Left forelimb (tissue), 1 donor: ENCODE measurements around the gene LRRC30.

Experiments used
- DNase-seq: peaks from one replicate; pipeline ENCODE4 v3.0.0-alpha.2; 2018; ENCODE audit warnings: low spot score

LRRC30 gene

DNA sequence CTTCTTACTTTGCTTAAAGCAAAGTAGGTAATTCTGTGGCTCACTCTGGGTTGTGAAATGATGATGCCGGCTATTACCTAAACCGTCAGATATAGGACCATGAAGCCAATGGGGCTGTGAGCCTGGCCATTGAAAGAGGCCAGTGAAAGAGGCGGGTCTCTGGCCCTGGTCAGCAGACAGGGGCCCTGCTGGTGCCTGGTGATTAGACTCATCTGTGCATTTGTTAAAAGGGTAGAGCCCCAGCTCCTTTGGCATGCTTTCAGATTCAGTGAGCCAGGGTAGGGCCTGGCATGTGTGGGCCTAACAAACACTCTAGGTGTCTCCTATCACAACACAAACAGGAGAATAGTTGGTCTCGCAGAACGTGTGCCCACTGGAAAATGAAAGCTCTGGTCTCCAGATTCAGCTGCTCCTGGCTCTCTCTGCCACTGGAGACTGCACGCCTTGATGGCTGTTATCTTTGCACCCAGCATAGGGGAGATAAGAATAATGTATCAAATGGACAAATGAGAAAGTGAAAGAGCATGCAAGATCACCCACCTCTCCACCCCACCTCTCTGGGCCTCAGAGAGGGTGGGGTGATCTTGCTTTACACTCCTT lies 6.9 kb downstream of the LRRC30 start:
- no peak for DNase-seq

GRCh38 chr18:7242926-7243325 lies 12.0 kb downstream of the LRRC30 start:
- no peak for DNase-seq

- no peak for DNase-seq
These were observed 18.0 kb downstream of the LRRC30 start for GRCh38 chr18:7248877-7249276.

DNA sequence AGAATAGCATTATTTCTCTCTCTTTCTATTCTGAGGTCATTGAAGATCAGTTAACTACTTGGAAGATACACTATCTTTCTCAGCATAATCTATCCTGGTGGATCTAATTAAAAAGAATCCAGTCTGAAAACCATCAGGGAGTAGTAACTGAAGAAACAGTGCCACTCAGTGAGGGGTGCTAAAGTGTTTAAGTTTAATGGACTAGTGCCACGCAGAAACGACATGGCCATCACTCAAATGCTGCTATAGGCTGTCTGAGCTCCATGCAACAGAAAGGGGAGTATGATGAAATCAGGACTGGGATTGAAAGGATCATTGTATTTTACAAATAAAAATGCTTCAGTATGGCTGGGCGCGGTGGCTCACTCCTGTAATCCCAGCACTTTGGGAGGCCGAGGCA lies 23.3 kb downstream of the LRRC30 start:
- DNase-seq, result no peak

DNA sequence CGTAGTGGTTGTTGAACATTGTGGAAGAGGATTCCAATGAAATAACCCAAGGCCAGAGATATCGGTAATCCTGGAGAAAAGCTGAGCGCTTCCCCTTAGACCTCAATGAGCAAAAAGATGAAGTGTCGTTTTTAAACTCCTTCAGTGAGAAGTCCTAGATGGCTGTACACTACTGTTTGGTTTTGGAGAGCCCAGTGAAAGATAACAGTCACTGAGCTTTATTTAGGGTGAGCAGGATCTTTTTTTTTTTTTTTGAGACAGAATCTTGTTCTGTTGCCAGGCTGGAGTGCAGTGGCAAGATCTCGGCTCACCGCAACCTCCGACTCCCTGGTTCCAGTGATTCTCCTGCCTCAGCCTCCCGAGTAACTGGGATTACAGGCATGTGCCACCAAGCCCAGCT lies 24.2 kb downstream of the LRRC30 start:
- DNase-seq, result no peak

- DNase-seq, result no peak
These were observed 24.8 kb downstream of the LRRC30 start for GRCh38 chr18:7255643-7256042.

- no peak for DNase-seq
These were observed 25.9 kb downstream of the LRRC30 start for GRCh38 chr18:7256618-7257425.

GRCh38 chr18:7257426-7257740 lies 26.5 kb downstream of the LRRC30 start:
- no peak for DNase-seq

- no peak for DNase-seq
These were observed 28.6 kb downstream of the LRRC30 start for GRCh38 chr18:7259475-7259874.

- no peak for DNase-seq
These were observed 30.3 kb downstream of the LRRC30 start for GRCh38 chr18:7261199-7261598.

DNA sequence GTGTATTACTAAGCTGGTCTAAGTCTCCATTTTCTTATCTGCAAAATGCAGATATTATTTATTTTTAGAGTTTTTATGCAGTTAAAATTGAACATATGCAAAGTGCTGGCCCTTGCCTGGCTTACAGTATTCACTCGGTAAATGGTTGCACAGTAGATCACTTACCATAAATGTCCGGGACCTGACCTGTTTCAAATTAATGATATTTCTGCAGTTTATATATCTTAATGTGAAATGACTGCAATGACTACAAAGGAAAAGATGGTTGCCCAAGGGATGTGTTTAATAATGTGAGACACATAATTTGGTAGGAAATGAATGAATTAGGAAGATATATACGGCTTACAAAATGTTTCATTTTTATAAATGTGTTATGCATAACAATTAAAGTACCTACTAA lies 37.1 kb downstream of the LRRC30 start:
- no peak for DNase-seq

DNA sequence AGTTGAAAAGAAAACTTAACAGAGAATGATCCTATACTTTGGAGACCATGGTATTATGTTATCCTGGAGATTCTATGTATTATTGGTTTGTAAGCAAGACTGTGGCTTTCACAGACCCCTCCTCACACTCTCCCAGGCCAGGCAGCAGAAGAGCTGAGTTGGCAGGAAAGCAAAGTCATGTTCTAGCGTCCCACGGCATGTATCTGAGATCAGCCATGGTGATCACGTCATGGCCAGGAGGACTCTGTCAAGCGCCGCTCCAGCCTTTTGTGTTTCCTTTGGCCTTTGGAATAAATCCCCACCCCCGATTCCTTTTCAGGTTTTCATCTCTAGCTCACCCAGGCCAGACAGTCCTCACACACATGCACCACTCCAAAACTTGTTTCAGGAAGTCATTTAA lies 39.1 kb downstream of the LRRC30 start:
- DNase-seq, result no peak

- no peak for DNase-seq
These were observed 41.6 kb downstream of the LRRC30 start for GRCh38 chr18:7272311-7273049.

DNA sequence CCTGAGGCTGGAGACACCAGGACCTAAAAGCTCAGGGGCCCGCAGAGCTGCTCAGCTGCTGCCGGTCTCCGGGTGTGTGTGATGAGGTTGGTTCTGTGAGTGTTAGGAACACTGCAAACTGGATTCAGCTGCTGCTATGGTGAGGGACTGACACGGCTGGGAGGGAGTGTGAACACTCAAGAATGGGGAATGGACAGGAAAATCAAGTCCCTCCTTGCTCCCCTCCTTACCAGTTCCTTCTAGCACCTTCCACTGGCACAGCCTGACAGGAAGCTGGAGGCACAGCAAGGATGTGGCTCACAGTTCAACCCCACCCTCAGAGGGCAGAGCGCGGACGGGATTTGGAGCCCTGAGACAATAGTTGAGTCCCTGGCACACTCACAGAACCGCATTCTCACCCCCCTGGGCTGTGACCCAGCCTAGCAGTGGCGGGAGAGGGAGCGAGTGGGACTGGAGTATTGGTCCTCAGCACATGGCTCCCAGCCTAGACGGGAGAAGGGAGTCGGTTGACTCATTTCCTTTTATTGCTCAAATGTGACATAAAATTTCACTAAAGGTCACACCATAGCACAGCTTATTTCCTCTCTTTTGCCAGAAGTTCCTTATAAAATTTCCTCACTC lies 42.5 kb downstream of the LRRC30 start:
- no peak for DNase-seq

GRCh38 chr18:7281579-7281978 lies 50.7 kb downstream of the LRRC30 start:
- no peak for DNase-seq
